Kidney tubule cell (primary cell): ENCODE data around the gene ELFN2.
"Not testable (repeated sequence)": the region's sequence is repeated elsewhere in the genome, so short reads cannot be mapped to it uniquely, and the experiment has no call there.

Source experiments
- DNase-seq: peaks from one replicate; pipeline ENCODE4 v3.0.0-alpha.2; 2018; ENCODE audit warnings: low spot score

ELFN2 gene, protein sequence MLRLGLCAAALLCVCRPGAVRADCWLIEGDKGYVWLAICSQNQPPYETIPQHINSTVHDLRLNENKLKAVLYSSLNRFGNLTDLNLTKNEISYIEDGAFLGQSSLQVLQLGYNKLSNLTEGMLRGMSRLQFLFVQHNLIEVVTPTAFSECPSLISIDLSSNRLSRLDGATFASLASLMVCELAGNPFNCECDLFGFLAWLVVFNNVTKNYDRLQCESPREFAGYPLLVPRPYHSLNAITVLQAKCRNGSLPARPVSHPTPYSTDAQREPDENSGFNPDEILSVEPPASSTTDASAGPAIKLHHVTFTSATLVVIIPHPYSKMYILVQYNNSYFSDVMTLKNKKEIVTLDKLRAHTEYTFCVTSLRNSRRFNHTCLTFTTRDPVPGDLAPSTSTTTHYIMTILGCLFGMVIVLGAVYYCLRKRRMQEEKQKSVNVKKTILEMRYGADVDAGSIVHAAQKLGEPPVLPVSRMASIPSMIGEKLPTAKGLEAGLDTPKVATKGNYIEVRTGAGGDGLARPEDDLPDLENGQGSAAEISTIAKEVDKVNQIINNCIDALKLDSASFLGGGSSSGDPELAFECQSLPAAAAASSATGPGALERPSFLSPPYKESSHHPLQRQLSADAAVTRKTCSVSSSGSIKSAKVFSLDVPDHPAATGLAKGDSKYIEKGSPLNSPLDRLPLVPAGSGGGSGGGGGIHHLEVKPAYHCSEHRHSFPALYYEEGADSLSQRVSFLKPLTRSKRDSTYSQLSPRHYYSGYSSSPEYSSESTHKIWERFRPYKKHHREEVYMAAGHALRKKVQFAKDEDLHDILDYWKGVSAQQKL

DNA sequence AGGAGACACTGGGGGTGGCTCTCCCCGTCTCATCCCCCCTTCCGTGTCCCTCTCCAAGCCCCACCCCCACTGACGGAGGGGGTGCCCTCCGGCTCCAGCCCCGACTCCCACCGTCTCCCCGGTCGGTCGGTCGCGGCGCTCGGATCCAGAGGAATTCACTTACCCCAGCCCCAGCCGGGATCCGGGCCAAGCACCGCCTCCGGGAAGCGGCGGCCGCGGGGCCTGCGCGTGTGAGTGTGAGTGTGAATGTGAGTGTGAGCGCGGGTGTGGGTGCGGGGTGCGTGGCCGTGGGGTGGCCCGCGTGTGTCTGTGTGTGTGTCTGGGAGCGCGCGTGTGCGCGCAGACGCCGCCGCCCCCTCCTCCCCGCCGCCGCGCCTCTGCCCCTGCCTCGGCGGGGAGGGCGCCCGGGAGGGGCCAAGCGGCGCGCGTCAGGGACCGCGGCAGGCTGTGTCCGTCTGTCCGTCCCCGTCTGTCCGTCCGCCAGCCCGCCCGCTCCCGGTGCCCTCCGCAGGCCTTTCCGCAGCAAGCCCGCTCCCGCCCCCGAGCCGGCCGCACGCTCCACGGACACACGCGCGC is at the start of gene ELFN2:
ELFN2 (minus strand) TSS at position 345 of the 576 bp plus-strand sequence. CDS start 51,945 bp downstream, outside the sequence.
- peak; percentile 60 for DNase-seq

DNA sequence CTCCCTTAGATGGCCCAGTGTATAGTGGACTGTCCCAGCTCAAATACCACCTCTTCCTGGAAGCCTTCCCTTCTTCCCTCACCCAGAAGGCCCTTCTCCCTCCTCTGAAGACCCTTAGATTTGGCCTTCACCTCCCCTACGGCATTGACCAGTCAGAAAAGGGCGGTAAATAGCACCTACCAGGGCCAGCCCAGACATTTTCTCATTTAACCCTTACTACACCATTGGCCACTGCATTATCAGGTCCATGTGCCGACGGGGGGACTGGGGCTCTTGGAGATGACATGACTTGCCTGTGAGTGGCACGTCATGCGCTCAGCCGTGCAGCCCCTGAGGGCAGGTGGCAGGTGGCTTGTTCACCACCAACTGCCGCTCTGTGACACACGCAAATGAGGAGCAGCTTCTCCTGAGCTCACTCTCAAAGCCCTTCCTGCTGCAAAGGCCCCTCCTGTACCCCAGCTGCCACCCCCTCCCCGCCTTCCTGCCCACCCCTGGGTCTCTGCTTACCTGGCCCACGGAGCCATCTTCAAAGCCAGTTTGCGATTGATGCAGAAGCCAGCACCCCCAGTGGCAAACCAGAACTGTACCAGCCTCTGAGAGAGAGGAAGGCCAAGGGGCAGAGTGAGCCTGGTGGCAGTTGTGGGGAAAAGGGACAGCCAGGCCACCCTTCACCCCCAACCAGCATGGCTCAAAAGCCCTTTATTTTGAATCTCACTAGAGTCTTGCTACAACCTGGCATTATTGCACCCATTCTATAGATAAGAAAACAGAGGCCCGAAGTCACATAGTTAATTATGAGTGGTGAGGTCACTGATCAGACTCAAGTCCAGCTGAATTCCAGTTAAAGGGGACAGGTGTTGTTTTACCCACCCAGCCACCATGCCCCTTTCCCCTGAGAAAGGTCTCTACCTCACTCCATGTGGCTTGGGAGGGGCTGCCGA is 49.4 kb upstream of the ELFN2 start:
- no peak for DNase-seq

DNA sequence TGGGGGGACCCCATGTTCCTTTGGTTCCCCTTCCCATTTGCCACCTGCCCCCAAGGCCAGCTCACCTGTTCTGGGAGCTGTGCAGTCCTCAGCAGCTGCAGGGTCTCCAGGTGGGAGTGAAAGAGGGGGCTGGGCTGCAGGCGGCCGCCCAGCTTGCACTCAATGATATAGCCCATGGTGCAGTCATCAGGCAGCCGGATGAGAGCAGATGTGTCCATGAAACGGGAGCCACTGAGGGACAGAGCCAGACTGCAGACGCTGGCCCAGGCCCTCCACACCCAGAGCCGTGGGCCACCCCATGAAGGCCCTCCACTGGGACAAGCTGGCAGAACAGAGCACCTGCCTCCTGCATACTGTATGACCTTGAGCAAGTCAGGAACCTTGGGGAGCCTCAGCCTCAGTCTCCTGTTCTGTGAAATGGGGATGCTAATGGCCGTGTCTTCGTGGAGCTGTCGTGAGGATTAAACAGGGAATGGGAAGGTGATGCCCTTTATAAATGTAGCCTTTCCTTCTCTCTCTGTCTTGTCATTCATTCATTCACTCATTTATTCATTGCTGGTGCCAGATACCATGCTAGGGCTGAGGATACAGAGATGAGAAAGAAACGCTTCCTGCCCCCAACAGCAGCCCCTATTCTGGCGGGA is 47.3 kb upstream of the ELFN2 start:
- DNase-seq, result no peak

DNA sequence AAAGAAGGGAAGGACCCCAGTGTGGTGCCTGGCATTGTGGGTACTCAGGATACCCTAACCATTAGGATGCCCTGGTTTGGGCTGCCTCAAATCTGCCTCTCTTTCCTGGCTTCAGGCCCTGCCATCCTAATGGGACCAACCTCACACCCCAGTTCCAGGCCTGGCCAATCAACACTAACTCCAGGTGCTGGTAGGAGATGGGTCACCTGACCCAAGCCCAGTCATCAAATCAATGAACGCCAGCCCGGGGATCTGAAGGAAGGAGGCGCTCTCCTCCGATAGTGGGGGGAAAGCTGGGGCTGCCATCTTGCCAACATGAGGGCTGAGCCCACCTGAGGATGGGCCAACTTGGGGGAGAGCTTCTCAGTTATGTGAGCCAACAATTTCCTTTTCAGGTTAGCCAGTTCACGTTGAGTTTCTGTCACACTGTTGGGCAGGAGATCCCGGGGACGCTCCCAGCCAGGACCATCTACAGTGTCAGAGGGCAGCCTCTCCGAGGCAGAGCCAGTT is 46.2 kb upstream of the ELFN2 start:
- no peak for DNase-seq

DNA sequence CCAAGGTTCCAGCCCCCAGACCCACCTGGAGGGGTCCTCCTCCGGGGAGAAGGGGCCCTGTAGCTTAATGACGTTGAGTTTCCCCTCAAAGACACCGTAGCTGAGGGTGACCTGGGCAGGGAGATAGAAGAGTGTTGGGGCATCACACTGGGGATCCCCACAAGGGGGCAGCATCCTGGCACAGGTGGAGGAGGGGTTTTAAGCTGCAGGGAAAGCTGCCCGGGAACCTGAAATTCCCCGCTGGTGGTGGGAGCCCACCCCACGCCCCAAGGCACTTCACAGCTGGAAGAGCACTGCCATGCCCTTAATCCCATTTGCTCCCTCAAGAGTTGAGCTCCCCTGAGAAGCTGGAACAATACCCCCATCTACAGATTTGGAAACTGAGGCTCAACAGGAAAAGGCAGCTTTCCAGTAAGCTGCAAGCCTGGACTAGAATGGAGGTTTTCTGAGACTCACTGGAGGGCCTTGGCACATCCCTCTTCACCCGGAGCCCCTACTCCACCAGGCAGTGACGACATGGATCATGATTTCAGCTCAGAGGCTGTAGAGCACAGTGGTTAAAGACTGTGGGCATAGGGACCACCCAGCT is 45.2 kb upstream of the ELFN2 start:
- peak; percentile 42 for DNase-seq

DNA sequence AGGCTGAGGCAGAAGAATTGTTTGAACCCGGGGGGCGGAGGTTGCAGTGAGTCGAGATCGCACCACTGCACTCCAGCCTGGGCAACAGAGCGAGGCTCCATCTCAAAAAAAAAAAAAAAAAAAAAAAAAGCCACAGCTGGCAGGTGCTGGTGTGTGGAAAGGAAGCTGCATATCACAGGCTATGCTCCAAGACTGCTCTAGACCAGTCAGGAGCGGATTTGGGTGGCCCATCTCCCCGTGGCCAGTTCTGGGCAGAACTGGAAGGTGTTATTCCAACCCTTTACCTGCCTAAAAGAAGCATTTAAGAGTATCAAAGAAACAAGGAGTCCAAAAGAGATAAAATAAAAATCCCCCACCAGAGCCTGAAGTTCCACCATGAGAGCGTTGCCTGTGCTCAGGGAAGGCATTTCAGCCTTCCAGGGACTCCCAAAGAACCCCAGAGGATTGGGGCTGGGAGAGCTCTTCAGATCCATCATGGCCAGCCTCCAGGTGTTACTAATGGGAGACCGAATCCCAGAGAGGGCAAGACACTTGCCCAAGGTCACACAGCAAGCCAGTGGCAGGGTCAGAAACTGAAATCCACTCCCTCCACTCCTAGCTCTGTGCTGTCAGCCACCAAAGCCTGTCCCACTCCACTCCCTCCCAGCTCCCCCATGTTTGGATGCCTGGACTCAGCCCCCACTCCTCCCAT is 44.6 kb upstream of the ELFN2 start:
- no peak for DNase-seq

DNA sequence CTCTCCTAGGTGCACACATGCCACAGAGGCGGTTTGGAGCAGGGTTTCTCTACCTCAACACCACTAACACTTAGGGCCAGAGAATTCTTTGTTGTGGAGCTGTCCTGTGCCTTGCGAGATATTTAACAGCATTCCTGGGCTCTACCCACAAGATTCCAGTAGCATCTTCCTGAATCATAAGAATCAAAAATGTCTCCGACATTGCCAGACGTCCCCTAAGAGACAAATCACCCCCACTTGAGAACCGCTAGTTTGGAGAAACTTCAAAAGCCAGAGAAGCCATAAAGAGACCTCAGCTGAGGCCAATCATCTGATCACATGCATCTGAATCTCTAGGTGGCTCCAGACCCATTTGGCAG is 42.8 kb upstream of the ELFN2 start:
- no peak for DNase-seq

DNA sequence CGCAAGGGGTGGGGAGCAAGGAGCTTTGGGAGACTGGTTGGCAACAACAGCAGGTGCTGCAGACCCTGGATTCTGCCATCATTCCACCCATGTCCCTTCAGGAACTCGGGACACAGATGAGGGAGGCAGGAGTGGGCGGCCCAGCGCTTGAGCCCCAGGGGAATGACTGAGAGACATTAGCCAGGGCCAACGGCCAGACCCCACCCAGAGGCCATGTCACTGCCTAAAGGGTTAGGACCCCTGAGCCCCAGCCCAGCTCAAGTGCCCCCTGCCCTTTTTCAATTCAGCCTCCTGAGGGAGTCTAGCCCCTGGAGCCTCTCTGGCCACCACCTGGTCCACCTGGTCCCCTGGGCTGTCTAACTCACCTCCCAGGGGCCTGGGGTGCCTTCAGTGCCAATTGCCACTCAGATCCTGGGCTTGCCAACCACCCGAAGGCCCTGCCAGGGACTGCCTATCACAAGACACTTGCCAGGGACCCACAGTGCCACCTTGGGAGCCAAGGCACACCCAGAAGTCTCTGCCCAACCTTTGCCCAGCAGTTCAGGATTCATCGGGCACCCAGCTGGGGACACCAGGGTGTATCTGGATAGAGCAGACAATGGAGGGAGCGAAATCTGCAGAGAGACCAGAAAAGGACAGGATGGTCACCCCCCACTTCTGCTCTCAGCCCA is 42.3 kb upstream of the ELFN2 start:
- no peak for DNase-seq

DNA sequence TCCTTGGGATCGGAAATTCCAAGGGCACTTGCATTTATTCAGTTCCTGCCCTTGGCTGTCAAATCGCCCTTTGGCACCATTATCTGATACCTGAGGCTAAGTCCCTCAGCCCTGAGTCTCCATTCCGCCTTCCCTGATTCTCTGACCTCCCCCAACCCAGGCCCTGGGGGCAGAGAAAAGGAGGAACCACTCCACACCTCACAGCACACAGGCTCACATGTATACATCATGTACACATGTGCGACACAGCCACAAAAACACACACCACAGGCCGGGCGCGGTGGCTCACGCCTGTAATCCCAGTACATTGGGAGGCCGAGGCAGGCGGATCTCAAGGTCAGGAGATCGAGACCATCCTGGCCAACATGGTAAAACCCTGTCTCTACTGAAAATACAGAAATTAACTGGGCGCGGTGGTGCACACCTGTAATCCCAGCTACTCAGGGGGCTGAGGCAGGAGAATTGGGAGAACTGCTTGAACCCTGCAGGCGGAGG is 41.0 kb upstream of the ELFN2 start:
- not testable (repeated sequence) for DNase-seq

DNA sequence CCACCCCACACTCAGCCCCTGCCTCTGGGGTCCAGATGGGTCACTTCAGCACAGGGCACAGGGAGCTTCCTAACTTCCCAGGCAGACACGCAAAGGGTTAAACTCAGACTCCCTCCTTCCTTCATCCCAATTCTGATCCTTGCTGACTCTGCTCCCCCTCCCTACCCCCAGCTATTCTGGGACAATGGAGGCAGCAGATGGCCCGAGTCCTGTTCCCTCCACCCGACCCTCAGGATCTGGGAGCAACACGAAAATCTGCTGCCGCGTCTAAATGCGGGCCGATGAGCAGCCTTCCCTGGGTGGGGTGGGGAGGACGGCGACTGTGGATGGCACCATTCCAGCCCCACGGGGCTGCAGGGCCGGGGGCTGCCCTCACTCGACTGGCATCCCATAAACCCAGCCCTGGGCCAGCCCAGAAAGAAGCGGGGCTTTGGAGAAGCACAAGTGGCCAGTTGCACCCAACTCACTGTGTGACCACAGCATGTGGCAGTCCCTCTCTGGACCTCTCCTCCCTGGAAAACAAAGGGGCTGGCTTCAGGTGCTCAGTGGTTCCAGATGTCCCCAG is 40.2 kb upstream of the ELFN2 start:
- DNase-seq, result no peak

DNA sequence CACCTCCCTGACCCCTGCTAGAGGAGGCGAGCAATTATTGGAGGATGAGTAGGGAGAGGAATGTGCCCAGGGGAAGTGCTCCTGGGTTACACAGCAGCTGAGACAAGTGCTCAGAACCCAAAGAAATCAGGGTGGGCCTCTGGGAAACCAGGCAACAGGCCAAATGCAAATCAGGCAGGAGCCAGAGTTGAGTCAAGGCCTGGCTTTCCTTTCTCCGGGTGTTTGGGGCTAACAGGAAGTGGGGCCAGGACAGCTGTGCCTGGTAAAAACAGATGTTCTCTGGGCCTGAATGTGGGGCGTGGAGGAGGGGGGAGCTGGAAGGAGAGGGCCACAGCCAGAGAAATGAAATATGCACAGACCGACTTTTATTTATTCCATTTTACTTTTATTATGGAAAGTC is 36.9 kb upstream of the ELFN2 start:
- no peak for DNase-seq

DNA sequence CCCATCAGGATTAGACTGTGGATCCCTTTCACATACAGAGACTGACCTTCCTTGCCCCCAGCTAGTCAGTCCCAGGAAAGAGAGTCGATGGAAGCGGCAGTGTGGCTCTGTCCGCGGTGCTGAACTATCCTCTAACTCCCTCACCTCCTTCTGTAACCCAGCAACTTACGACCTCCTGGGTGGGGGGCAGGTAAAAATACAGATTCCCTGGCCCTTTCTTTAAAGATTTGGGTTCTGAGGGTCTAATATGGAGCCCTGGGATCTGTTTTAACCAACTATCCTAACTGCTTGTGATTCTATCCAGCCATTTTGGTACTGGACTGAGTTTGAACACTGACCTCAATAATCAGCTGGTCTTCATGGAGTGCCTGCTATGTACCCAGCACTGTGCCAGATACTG is 35.7 kb upstream of the ELFN2 start:
- peak; percentile 39 for DNase-seq

DNA sequence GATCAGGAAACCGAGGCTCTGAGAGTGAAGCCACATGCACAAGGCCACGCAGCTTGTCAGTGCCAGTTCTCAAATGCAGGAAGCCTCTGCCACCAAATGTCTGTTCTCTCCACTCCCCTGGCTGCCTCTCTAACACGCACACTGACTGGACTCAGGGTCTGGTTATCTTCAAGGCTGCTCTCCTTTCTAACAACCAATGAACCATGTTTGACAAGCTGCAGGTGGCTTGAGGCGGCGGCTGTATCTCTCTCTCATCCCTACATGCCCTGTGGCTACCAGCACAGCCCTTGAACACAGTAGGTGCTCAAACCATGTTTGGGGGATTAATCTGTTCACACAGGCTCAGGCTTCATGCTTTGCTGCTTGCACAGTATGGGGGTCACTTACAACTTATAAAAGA is 35.2 kb upstream of the ELFN2 start:
- DNase-seq, result no peak

DNA sequence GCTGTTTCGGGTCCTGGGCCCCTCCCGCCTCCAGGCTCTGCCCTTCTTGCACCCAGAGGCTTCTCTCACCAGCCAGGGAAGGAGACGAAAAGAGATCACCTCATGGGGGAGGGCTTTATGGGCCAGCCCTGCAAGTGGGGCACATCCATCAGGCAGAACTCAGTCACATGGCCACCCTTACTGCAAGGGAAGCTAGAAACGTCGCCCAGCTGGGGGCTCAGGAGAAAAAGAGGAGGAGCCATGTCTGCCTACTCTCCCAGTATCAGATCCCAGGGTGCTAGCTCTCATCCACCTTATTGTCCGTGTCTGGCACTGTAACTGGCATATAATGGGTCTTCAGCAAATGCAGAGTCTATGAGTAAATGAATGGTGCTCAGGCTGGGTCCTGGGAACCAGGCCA is 34.7 kb upstream of the ELFN2 start:
- no peak for DNase-seq

DNA sequence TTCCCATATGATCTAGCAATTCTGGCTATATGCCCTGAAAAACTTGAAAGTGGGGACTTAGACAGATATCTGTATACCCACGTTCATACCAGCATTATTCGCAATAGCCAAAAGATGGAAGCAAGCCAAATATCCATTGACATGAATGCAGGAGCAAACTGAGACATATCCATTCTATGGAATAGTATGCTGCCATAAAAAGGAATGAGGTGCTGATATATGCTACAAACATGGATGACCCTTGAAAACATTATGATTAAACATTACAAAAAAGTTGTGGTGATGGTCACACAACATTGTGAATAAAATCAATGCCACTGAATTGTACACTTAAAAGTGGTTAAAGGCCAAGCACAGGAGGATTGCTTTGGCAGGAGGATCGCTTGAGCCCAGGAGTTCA is 33.4 kb upstream of the ELFN2 start:
- no peak for DNase-seq

DNA sequence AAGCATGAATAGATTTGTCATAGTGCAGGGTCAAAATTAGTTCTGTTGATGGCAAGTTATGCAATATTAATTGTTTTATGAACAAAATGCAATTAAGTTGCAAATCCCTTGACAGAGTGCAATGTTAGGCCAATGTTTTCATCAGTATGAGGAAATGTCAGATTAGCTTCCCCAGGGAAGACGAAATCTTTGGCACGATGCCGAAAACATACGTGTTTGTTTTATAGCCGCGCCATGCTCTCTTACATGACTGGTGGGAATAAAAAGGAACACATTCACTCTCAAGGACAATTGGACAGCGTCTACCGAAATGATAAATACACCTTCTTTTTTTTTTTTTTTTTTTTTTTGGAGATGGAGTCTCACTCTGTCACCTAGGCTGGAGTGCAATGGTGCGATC is 31.9 kb upstream of the ELFN2 start:
- DNase-seq, result no peak

DNA sequence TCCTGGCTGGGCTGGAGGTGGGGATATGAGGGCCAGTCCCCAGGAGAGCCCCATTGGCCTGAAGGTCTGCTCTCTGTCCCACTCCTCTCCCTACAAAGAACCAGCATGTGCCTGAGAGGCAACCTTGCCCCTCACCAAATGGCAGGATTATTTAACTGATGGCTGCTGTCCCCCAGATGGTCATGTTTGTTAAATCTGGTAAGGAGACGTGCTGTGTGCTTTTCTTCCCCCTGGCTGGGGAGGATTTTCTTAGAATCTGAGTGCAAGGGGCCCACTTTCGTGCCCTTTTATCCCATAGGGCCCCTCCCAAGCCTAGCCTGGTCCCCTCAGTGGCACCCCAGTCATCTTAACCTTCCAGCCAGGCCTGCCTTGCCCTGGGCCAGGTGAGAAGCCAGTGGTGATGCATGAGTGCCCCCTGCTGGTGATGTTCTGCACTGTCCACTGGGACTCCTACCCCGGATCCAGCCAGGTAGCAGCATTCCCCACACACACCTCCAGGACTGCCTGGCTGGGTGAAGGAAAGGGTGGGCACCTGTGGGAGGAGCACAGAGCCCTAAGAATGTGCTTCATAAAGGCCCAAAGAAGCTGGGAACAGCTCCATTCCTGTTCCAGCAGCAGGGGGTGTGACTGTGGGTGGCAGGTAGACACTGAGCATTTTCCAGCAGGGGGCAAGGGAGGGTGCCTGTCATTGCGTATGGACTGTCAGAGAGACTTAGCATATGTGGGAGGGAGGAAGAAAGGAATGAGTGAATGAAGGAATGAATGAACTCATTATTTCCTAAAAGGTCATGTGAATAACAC is 30.0 kb upstream of the ELFN2 start:
- peak; percentile 81 for DNase-seq

DNA sequence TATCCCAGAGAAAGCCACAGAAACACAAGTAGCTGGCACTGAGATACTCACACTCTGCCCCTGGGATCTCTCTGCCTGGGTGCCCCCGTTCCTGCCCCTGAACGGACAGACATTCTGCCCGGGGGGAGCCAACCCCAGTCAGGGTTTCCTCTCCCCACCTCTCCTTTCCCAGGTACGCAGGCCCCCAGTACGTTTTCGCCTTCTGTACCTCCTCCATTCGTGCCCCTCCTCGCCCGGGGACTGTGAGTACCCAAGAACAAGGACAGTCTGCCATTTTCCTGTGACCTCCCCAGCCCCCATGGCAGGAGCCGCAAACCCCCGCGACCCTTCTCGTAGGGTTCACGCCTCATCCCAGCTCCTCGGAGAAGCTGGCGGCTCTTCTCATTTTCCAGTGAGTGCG is 29.1 kb upstream of the ELFN2 start:
- no peak for DNase-seq
